ENCODE data around the gene PTPRZ1.

DNA sequence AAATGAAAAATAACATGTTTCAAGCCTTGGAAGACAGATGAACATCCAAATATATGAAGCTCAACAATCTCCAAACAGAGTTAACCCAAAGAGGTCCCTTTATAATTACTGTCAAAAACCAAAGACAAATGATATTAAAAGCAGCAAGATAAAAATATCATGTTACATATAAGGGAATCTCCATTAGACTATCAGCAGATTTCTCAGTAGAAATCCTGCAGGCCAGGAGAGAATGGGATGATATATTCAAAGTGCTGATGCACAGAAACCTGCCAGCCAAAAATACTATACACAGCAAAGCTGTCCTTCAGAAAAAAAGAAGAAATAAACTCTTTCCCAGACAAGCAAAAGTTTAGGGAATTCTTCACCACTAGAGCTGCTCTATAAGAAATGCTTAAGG, 230.1 kb downstream of the PTPRZ1 start:
- TF ChIP-seq, protein P1, sequence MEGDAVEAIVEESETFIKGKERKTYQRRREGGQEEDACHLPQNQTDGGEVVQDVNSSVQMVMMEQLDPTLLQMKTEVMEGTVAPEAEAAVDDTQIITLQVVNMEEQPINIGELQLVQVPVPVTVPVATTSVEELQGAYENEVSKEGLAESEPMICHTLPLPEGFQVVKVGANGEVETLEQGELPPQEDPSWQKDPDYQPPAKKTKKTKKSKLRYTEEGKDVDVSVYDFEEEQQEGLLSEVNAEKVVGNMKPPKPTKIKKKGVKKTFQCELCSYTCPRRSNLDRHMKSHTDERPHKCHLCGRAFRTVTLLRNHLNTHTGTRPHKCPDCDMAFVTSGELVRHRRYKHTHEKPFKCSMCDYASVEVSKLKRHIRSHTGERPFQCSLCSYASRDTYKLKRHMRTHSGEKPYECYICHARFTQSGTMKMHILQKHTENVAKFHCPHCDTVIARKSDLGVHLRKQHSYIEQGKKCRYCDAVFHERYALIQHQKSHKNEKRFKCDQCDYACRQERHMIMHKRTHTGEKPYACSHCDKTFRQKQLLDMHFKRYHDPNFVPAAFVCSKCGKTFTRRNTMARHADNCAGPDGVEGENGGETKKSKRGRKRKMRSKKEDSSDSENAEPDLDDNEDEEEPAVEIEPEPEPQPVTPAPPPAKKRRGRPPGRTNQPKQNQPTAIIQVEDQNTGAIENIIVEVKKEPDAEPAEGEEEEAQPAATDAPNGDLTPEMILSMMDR (IDR thresholded peaks at IDR 0.05): no peak
- no peak for TF ChIP-seq POLR2A (IDR thresholded peaks at IDR 0.05)
